ENCODE data around the gene ABCD2. TPM values are rescaled to one million over a fixed set of nuclear protein-coding genes. Genes with fewer than 3 reads are reported as not detected.
A peak's percentile ranks its signal among the peaks of the same experiment; 100 is the strongest.
"Not testable (repeated sequence)": the region's sequence is repeated elsewhere in the genome, so short reads cannot be mapped to it uniquely, and the experiment has no call there.

Gene ABCD2
- total RNA-seq, 2 experiments from 2014 or later: 19.6 TPM

GRCh38 chr12:39606712-39607423 lies 12.7 kb downstream of the ABCD2 start:
- Mint-ChIP-seq H3K36me3 (ENCODE audit: low read depth) (peaks cover 55% of the 10 kb centered on the region), H3K9me3 (no peaks in the 10 kb centered on the region), H3K27ac (no peak overlapping the region), H3K4me1 (peaks cover 26% of the 10 kb centered on the region), H3K27me3 (no peaks in the 10 kb centered on the region), H3K4me3 (no peak overlapping the region)
- CTCF ChIA-PET: no interaction called here
- POLR2A ChIA-PET: interaction anchor here (1.1 kb wide), 1 partner anchor 14 kb away, joined by 3 read pairs; no protein-coding TSS in a partner anchor
- no peak for DNase-seq

- Mint-ChIP-seq H3K27ac (no peak overlapping the region), H3K27me3 (no peaks in the 10 kb centered on the region), H3K36me3 (ENCODE audit: low read depth) (peaks cover 52% of the 10 kb centered on the region), H3K4me3 (no peak overlapping the region), H3K9me3 (no peaks in the 10 kb centered on the region), H3K4me1 (peaks cover 23% of the 10 kb centered on the region)
- no peak for DNase-seq
- ChIA-PET POLR2A (interaction anchor here (1.1 to 1.3 kb wide), 2 partner anchors 15 to 22 kb away, joined by 3 read pairs; no protein-coding TSS in a partner anchor), CTCF (no interaction called here)
These were observed 13.6 kb downstream of the ABCD2 start for GRCh38 chr12:39605996-39606395.

GRCh38 chr12:39605501-39605900 lies 14.1 kb downstream of the ABCD2 start:
- POLR2A ChIA-PET: interaction anchor here (1.1 to 2.0 kb wide), 4 partner anchors 11 to 23 kb away, joined by 3 to 9 read pairs (median 3); partner anchors contain the start of gene ABCD2
- no peaks in the 10 kb centered on the region for H3K9me3 Mint-ChIP-seq

GRCh38 chr12:39603065-39603464 lies 16.5 kb downstream of the ABCD2 start:
- Mint-ChIP-seq H3K4me1 (peaks cover 19% of the 10 kb centered on the region), H3K9me3 (no peaks in the 10 kb centered on the region), H3K4me3 (no peak overlapping the region), H3K36me3 (ENCODE audit: low read depth) (peaks cover 47% of the 10 kb centered on the region), H3K27ac (no peak overlapping the region), H3K27me3 (no peaks in the 10 kb centered on the region)
- no peak for DNase-seq
- CTCF ChIA-PET: no interaction called here
- POLR2A ChIA-PET: no interaction called here

More at GRCh38 chr12:39605501-39605900, 14.1 kb downstream of the ABCD2 start:
- Mint-ChIP-seq H3K27ac (no peak overlapping the region), H3K27me3 (no peaks in the 10 kb centered on the region), H3K36me3 (ENCODE audit: low read depth) (peaks cover 50% of the 10 kb centered on the region), H3K4me3 (no peak overlapping the region), H3K4me1 (peaks cover 23% of the 10 kb centered on the region)
- CTCF ChIA-PET: interaction anchor here (1.1 to 1.8 kb wide), 2 partner anchors 14 to 162 kb away, joined by 4 to 6 read pairs; partner anchors contain the start of genes ABCD2 and KIF21A
- DNase-seq: no peak

GRCh38 chr12:39601951-39602350 lies 17.7 kb downstream of the ABCD2 start:
- H3K27ac Mint-ChIP-seq, CTCF ChIA-PET, POLR2A ChIA-PET, H3K4me3 Mint-ChIP-seq, DNase-seq, H3K27me3 Mint-ChIP-seq, H3K9me3 Mint-ChIP-seq: not testable (repeated sequence)
- Mint-ChIP-seq H3K4me1 (peaks cover 14% of the 10 kb centered on the region), H3K36me3 (ENCODE audit: low read depth) (peaks cover 51% of the 10 kb centered on the region)

- no peak for DNase-seq
- ChIA-PET POLR2A (interaction anchor here (1.5 kb wide), 1 partner anchor 24 kb away, joined by 3 read pairs; the partner anchor contains the start of gene ABCD2), CTCF (interaction anchor here (0.7 to 1.1 kb wide), 2 partner anchors 24 to 940 kb away, joined by 3 read pairs; partner anchors contain the start of gene ABCD2)
- Mint-ChIP-seq H3K4me1 (no peaks in the 10 kb centered on the region), H3K36me3 (ENCODE audit: low read depth) (peaks cover 46% of the 10 kb centered on the region), H3K9me3 (no peaks in the 10 kb centered on the region), H3K27ac (no peak overlapping the region), H3K4me3 (no peak overlapping the region), H3K27me3 (no peaks in the 10 kb centered on the region)
These were observed 23.7 kb downstream of the ABCD2 start for GRCh38 chr12:39595928-39596327.

- Mint-ChIP-seq H3K4me3 (no peak overlapping the region), H3K27ac (no peak overlapping the region), H3K9me3 (no peaks in the 10 kb centered on the region), H3K4me1 (peaks cover 8% of the 10 kb centered on the region), H3K36me3 (ENCODE audit: low read depth) (peaks cover 25% of the 10 kb centered on the region), H3K27me3 (no peaks in the 10 kb centered on the region)
- ChIA-PET CTCF (no interaction called here), POLR2A (interaction anchor here (2.5 kb wide), 1 partner anchor 27 kb away, joined by 8 read pairs; the partner anchor contains the start of gene ABCD2)
- DNase-seq: no peak
These were observed 27.3 kb downstream of the ABCD2 start for GRCh38 chr12:39592295-39592694.

GRCh38 chr12:39588348-39588747 lies 31.3 kb downstream of the ABCD2 start:
- H3K4me1 Mint-ChIP-seq: peaks cover 10% of the 10 kb centered on the region
- H3K4me3 Mint-ChIP-seq: no peak overlapping the region
- ChIA-PET POLR2A (no interaction called here), CTCF (no interaction called here)
- H3K9me3 Mint-ChIP-seq: no peaks in the 10 kb centered on the region
- H3K27me3 Mint-ChIP-seq: no peaks in the 10 kb centered on the region
- H3K27ac Mint-ChIP-seq: no peak overlapping the region
- H3K36me3 Mint-ChIP-seq (ENCODE audit: low read depth): peaks cover 34% of the 10 kb centered on the region
- no peak for DNase-seq

GRCh38 chr12:39587225-39587624 lies 32.4 kb downstream of the ABCD2 start:
- H3K27ac Mint-ChIP-seq: no peak overlapping the region
- peaks cover 32% of the 10 kb centered on the region for H3K36me3 Mint-ChIP-seq (ENCODE audit: low read depth)
- H3K9me3 Mint-ChIP-seq: no peaks in the 10 kb centered on the region
- DNase-seq: peak; percentile 18
- POLR2A ChIA-PET: interaction anchor here (1.5 kb wide), 1 partner anchor 26 kb away, joined by 3 read pairs; no protein-coding TSS in a partner anchor
- CTCF ChIA-PET: interaction anchor here (1.4 kb wide), 1 partner anchor 101 kb away, joined by 3 read pairs; no protein-coding TSS in a partner anchor
- H3K4me1 Mint-ChIP-seq: peaks cover 10% of the 10 kb centered on the region
- H3K4me3 Mint-ChIP-seq: no peak overlapping the region
- no peaks in the 10 kb centered on the region for H3K27me3 Mint-ChIP-seq

GRCh38 chr12:39586816-39587215 lies 32.8 kb downstream of the ABCD2 start:
- Mint-ChIP-seq H3K36me3 (ENCODE audit: low read depth) (peaks cover 32% of the 10 kb centered on the region), H3K27ac (no peak overlapping the region), H3K4me1 (peaks cover 10% of the 10 kb centered on the region), H3K4me3 (no peak overlapping the region), H3K9me3 (no peaks in the 10 kb centered on the region), H3K27me3 (no peaks in the 10 kb centered on the region)
- ChIA-PET CTCF (interaction anchor here (1.4 kb wide), 1 partner anchor 102 kb away, joined by 3 read pairs; no protein-coding TSS in a partner anchor), POLR2A (interaction anchor here (1.5 kb wide), 1 partner anchor 27 kb away, joined by 3 read pairs; no protein-coding TSS in a partner anchor)
- no peak for DNase-seq

GRCh38 chr12:39581592-39581991 lies 38.0 kb downstream of the ABCD2 start:
- Mint-ChIP-seq H3K9me3 (no peaks in the 10 kb centered on the region), H3K27me3 (no peaks in the 10 kb centered on the region), H3K36me3 (ENCODE audit: low read depth) (peaks cover 59% of the 10 kb centered on the region), H3K4me1 (peaks cover 1% of the 10 kb centered on the region), H3K4me3 (no peak overlapping the region), H3K27ac (no peak overlapping the region)
- no peak for DNase-seq
- ChIA-PET POLR2A (no interaction called here), CTCF (no interaction called here)

- H3K36me3 Mint-ChIP-seq (ENCODE audit: low read depth): peaks cover 63% of the 10 kb centered on the region
- DNase-seq: no peak
- ChIA-PET CTCF (no interaction called here), POLR2A (no interaction called here)
- peaks cover 5% of the 10 kb centered on the region for H3K4me1 Mint-ChIP-seq
- no peak overlapping the region for H3K27ac Mint-ChIP-seq
- no peak overlapping the region for H3K4me3 Mint-ChIP-seq
- H3K9me3 Mint-ChIP-seq: peaks cover 7% of the 10 kb centered on the region
- no peaks in the 10 kb centered on the region for H3K27me3 Mint-ChIP-seq
These were observed 44.1 kb downstream of the ABCD2 start for GRCh38 chr12:39575498-39575875.

GRCh38 chr12:39574785-39575497 lies 44.7 kb downstream of the ABCD2 start:
- H3K27me3 Mint-ChIP-seq: no peaks in the 10 kb centered on the region
- ChIA-PET POLR2A (no interaction called here), CTCF (interaction anchor here (0.7 kb wide), 1 partner anchor 257 kb away, joined by 3 read pairs; no protein-coding TSS in a partner anchor)
- H3K36me3 Mint-ChIP-seq (ENCODE audit: low read depth): peaks cover 66% of the 10 kb centered on the region
- no peak overlapping the region for H3K27ac Mint-ChIP-seq
- peaks cover 5% of the 10 kb centered on the region for H3K4me1 Mint-ChIP-seq
- no peak overlapping the region for H3K4me3 Mint-ChIP-seq
- H3K9me3 Mint-ChIP-seq: peaks cover 12% of the 10 kb centered on the region
- no peak for DNase-seq

Measured in activated CD4-positive, alpha-beta memory T cell treated with anti-CD3 and anti-CD28 coated beads, Interleukin-2, amount 10 ng/mL, durations not matched to agents 7 days and 5 days (primary cell).